ENCODE data around the gene CD151. TPM values are rescaled to one million over a fixed set of nuclear protein-coding genes. Genes with fewer than 3 reads are reported as not detected.
A peak's percentile ranks its signal among the peaks of the same experiment; 100 is the strongest.

CD151 gene
- total RNA-seq, 2 donors from 2014 or later, result 54.9 to 67.3 TPM

- no peaks in the 10 kb centered on the region for H3K9me3 ChIP-seq (ENCODE audit: control insufficient read depth, low read length, poor library complexity, severe bottlenecking)
- peaks cover 3% of the 10 kb centered on the region for H3K36me3 Mint-ChIP-seq (ENCODE audit: low read depth)
- no peak overlapping the region for H3K27ac Mint-ChIP-seq
- H3K27me3 Mint-ChIP-seq, result no peaks in the 10 kb centered on the region
- no peak overlapping the region for H3K4me3 Mint-ChIP-seq
- DNase-seq (no peak), ATAC-seq (no peak)
- H3K4me1 Mint-ChIP-seq, result peaks cover 15% of the 10 kb centered on the region
Measured at GRCh38 chr11:813456-814096, 19.2 kb upstream of the CD151 start.

- no peak for DNase-seq
- no peak overlapping the region for H3K4me3 Mint-ChIP-seq
Measured at GRCh38 chr11:815675-816432, 16.9 kb upstream of the CD151 start.

GRCh38 chr11:816433-816779 lies 16.3 kb upstream of the CD151 start:
- Mint-ChIP-seq H3K4me3 (no peak overlapping the region), H3K27ac (no peak overlapping the region), H3K27me3 (no peaks in the 10 kb centered on the region), H3K36me3 (ENCODE audit: low read depth) (peaks cover 3% of the 10 kb centered on the region), H3K4me1 (peaks cover under 1% of the 10 kb centered on the region)
- H3K9me3 ChIP-seq (ENCODE audit: control insufficient read depth, low read length, poor library complexity, severe bottlenecking), result no peaks in the 10 kb centered on the region
- ATAC-seq (no peak), DNase-seq (no peak)

More at GRCh38 chr11:815675-816432, 16.9 kb upstream of the CD151 start:
- H3K27ac Mint-ChIP-seq, result no peak overlapping the region
- H3K4me1 Mint-ChIP-seq, result peaks cover 5% of the 10 kb centered on the region
- H3K27me3 Mint-ChIP-seq, result no peaks in the 10 kb centered on the region
- peaks cover 3% of the 10 kb centered on the region for H3K36me3 Mint-ChIP-seq (ENCODE audit: low read depth)
- no peaks in the 10 kb centered on the region for H3K9me3 ChIP-seq (ENCODE audit: control insufficient read depth, low read length, poor library complexity, severe bottlenecking)
- no peak for ATAC-seq

GRCh38 chr11:818396-819128 lies 14.2 kb upstream of the CD151 start, which contains the start of gene PNPLA2:
Gene PNPLA2 (plus strand): TSS chr11:818914. CDS start chr11:819719, 805 bp downstream.
- no peaks in the 10 kb centered on the region for H3K9me3 ChIP-seq (ENCODE audit: control insufficient read depth, low read length, poor library complexity, severe bottlenecking)
- DNase-seq, result no peak
- peak within 1 kb of the TSS; percentile 86 for H3K4me3 Mint-ChIP-seq
- no peak for ATAC-seq
- H3K36me3 Mint-ChIP-seq (ENCODE audit: low read depth), result peaks cover 3% of the 10 kb centered on the region
- H3K27me3 Mint-ChIP-seq, result no peaks in the 10 kb centered on the region
- H3K27ac Mint-ChIP-seq, result peak within 1 kb of the TSS; percentile 57
- no peaks in the 10 kb centered on the region for H3K4me1 Mint-ChIP-seq

GRCh38 chr11:819129-819931 lies 13.4 kb upstream of the CD151 start:
- H3K9me3 ChIP-seq (ENCODE audit: control insufficient read depth, low read length, poor library complexity, severe bottlenecking), result no peaks in the 10 kb centered on the region
- H3K27ac Mint-ChIP-seq, result peak overlapping the region; percentile 32

GRCh38 chr11:819943-820649 lies 12.7 kb upstream of the CD151 start:
- peak; percentile 93 to 94 (median 93) for DNase-seq
- Mint-ChIP-seq H3K27ac (peak overlapping the region; percentile 32), H3K4me3 (peak overlapping the region; percentile 86), H3K4me1 (no peaks in the 10 kb centered on the region), H3K27me3 (peaks cover 2% of the 10 kb centered on the region), H3K36me3 (ENCODE audit: low read depth) (peaks cover 2% of the 10 kb centered on the region)
- no peaks in the 10 kb centered on the region for H3K9me3 ChIP-seq (ENCODE audit: control insufficient read depth, low read length, poor library complexity, severe bottlenecking)
- peak; percentile 83 for ATAC-seq

More at GRCh38 chr11:819129-819931, 13.4 kb upstream of the CD151 start:
- H3K4me3 Mint-ChIP-seq, result peak overlapping the region; percentile 86
- H3K36me3 Mint-ChIP-seq (ENCODE audit: low read depth), result no peaks in the 10 kb centered on the region
- peak; percentile 89 to 95 (median 90) for DNase-seq
- H3K27me3 Mint-ChIP-seq, result no peaks in the 10 kb centered on the region
- H3K4me1 Mint-ChIP-seq, result no peaks in the 10 kb centered on the region
- peak; percentile 79 for ATAC-seq

- no peak for DNase-seq
- H3K27me3 Mint-ChIP-seq, result peaks cover 4% of the 10 kb centered on the region
Measured at GRCh38 chr11:820655-821511, 11.9 kb upstream of the CD151 start.

GRCh38 chr11:821512-822371 lies 11.0 kb upstream of the CD151 start:
- H3K4me1 Mint-ChIP-seq, result peaks cover 4% of the 10 kb centered on the region
- no peaks in the 10 kb centered on the region for H3K9me3 ChIP-seq (ENCODE audit: control insufficient read depth, low read length, poor library complexity, severe bottlenecking)
- ATAC-seq (no peak), DNase-seq (no peak)
- peaks cover 2% of the 10 kb centered on the region for H3K36me3 Mint-ChIP-seq (ENCODE audit: low read depth)
- H3K27ac Mint-ChIP-seq, result no peak overlapping the region
- H3K4me3 Mint-ChIP-seq, result peak overlapping the region; percentile 86
- peaks cover 4% of the 10 kb centered on the region for H3K27me3 Mint-ChIP-seq

More at GRCh38 chr11:820655-821511, 11.9 kb upstream of the CD151 start:
- no peak overlapping the region for H3K27ac Mint-ChIP-seq
- no peaks in the 10 kb centered on the region for H3K4me1 Mint-ChIP-seq
- peak overlapping the region; percentile 86 for H3K4me3 Mint-ChIP-seq
- ATAC-seq, result no peak
- peaks cover 2% of the 10 kb centered on the region for H3K36me3 Mint-ChIP-seq (ENCODE audit: low read depth)
- no peaks in the 10 kb centered on the region for H3K9me3 ChIP-seq (ENCODE audit: control insufficient read depth, low read length, poor library complexity, severe bottlenecking)

GRCh38 chr11:823441-824291 lies 9.1 kb upstream of the CD151 start:
- peak overlapping the region; percentile 56 for H3K4me3 Mint-ChIP-seq
- no peaks in the 10 kb centered on the region for H3K9me3 ChIP-seq (ENCODE audit: control insufficient read depth, low read length, poor library complexity, severe bottlenecking)
- peaks cover 2% of the 10 kb centered on the region for H3K36me3 Mint-ChIP-seq (ENCODE audit: low read depth)
- H3K4me1 Mint-ChIP-seq, result peaks cover 8% of the 10 kb centered on the region
- H3K27ac Mint-ChIP-seq, result peak overlapping the region; percentile 60
- H3K27me3 Mint-ChIP-seq, result peaks cover 16% of the 10 kb centered on the region
- DNase-seq (no peak), ATAC-seq (no peak)

- Mint-ChIP-seq H3K4me1 (peaks cover 9% of the 10 kb centered on the region), H3K27ac (peak overlapping the region; percentile 87), H3K27me3 (peaks cover 23% of the 10 kb centered on the region), H3K4me3 (no peak overlapping the region), H3K36me3 (ENCODE audit: low read depth) (peaks cover 2% of the 10 kb centered on the region)
- DNase-seq (no peak), ATAC-seq (no peak)
- no peaks in the 10 kb centered on the region for H3K9me3 ChIP-seq (ENCODE audit: control insufficient read depth, low read length, poor library complexity, severe bottlenecking)
Measured at GRCh38 chr11:824292-824880, 8.4 kb upstream of the CD151 start.

Measured in T-helper 17 cell (primary cell).